NCI-H774 (cell line): ENCODE data around the gene TXNRD2.

Source experiments
- DNase-seq: peaks from one replicate; lab custom pipeline; 2025; lab: John Stamatoyannopoulos, UW

The TXNRD2 gene

DNA sequence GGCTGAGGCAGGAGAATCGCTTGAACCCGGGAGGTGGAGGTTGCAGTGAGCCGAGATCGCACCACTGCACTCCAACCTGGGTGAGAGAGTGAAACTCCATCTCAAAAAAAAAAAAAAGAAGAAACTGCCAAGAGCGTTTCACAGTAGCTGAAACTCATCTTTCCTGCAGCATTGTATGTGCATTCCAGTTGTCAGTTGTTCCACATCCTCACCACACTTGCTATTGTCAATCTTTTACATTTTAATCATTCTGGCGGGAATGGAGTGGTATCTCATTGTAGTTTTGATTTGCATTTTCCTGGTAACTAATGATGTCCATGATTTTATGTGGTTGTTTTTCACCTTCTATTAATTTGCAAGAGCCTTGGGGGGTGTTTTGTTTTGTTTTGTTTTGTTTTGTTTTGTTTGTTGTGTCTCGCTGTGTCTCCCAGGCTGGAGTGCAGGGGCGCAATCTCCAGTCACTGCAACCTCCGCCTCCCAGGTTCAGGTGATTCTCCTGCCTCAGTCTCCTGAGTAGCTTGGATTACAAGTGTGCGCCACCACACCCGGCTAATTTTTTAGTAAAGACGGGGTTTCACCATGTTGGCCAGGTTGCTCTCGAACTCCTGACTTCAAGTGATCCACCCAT is 78.9 kb downstream of the TXNRD2 start:
- no peak for DNase-seq

GRCh38 chr22:19859861-19860510 is 81.6 kb downstream of the TXNRD2 start:
- DNase-seq, result no peak

GRCh38 chr22:19857382-19857781 is 84.2 kb downstream of the TXNRD2 start:
- no peak for DNase-seq

GRCh38 chr22:19855504-19856409 is 85.9 kb downstream of the TXNRD2 start:
- DNase-seq, result peak; percentile 43

- peak; percentile 97 for DNase-seq
These were observed 86.7 kb downstream of the TXNRD2 start, which contains the start of the genes GNB1L and RTL10 for GRCh38 chr22:19854778-19855503. TSS of gene GNB1L (minus strand) at chr22:19854874. CDS start at chr22:19821355, 33,519 bp downstream. TSS of gene RTL10 (minus strand) at chr22:19854874. CDS start at chr22:19852261, 2,613 bp downstream.

DNA sequence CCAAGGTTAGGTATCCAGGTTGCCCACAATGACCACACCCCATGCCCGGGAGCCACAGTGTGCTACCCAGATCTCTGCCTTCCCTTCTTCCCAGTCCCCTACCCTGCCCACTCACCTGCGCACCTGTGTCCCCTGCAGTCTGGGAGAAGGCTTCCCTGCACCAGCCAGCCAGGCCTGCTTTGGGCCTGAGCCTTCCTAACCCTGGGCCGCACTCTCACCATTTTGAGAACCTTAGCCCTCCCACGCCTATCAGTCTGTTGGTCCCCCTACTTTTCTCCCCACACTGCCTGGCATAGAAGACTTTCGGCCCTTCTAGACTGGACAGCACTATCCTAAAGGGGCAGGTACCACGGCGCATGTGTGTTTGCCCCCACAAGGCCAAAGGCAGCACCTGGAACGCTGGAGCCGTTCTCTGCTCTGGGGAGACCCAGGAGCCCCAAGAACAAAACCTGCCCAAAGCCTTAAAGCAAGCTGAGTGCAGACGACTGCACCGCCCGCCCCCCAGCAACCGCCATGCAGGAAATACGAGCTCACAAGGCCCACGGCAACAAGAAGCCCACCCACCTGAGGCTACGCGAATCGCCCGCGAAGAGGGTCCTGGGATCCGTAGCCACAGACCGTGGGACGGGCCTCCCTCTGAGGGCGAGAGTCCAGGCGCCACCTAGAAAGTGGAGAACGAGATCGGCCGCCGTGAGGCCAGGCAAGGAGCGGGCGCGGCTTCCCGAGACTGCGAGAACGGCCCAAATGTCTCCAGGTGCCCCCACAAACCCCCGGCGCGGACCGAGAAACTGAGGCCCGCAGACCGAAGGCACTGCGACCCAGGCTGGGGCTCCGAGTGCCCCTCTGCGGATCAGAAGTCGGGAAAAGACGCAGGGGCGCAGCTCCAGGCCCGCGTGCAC is 87.5 kb downstream of the TXNRD2 start:
- no peak for DNase-seq

GRCh38 chr22:19853058-19853878 is 88.3 kb downstream of the TXNRD2 start:
- no peak for DNase-seq

DNA sequence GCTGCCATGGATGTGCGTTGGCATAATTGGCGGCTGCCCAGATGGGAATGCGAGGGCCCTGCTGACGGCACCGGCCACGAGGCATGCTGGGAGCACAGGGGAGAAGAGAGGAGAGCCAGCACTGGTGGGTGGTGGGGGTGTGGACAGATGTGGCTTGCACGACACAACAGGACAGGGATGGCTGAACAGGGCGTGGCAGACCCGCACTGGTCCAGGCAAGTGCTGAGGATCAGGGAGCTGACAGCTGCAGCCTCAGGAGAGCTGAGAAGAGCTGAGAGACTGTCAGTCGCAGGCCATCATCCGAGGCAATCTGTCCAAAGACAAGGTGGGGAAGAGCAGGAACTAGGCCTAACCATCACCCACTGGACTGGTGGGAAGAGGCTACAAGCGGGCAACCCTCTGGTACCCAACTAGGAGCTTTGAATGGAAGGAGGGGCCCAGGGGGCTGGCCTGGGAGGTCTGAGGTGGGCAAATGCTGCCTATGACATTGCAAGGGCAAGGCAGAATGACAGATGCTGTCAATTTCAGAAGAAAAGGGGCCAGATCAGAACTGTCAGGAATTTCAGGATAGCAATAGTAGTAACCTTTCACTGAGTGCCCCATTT is 89.3 kb downstream of the TXNRD2 start:
- no peak for DNase-seq

GRCh38 chr22:19851291-19852176 is 90.1 kb downstream of the TXNRD2 start:
- no peak for DNase-seq

GRCh38 chr22:19850763-19851109 is 90.9 kb downstream of the TXNRD2 start:
- no peak for DNase-seq

GRCh38 chr22:19849835-19850762 is 91.5 kb downstream of the TXNRD2 start:
- DNase-seq, result no peak

- DNase-seq, result no peak
These were observed 93.1 kb downstream of the TXNRD2 start for GRCh38 chr22:19848298-19849224.

- no peak for DNase-seq
These were observed 94.3 kb downstream of the TXNRD2 start for GRCh38 chr22:19847345-19847632.

DNA sequence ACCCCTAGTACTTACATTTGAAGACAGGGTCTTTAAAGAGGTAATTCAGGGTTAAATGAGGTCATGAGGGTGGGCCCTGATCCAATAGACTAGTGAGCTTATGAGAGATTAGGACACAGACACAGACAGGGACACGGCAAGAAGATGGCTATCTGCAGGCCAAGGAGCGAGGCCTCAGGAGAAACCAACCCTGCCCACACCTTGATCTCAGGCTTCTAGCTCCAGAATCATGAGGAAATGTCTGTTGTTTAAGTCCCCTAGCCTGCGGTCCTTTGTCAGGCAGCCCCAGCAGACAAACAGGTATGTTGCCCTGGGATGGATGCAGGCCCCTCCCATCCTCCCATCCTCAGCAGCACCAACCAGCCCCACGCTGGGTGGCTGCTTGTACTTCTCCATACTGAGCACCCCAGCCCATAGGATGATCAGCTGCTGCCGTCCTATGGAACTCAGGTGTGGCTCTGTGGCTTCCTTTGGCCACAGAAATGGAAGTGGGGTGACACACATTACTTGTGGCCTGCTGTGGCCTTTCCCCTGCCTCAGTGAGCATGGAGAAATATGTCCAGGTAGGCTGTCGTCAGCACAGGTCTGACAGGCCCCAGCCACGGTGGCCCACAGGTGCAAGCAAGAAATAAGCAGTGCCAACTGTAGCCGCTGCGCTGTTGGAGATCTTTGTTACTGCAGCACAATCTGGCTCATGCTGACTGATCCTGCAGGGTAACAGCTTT is 94.8 kb downstream of the TXNRD2 start:
- no peak for DNase-seq

GRCh38 chr22:19845054-19845722 is 96.4 kb downstream of the TXNRD2 start:
- DNase-seq, result no peak
